B cell (primary cell): Measurements from ENCODE around the gene RAP1GAP2. TPM values are rescaled to one million over a fixed set of nuclear protein-coding genes. Genes with fewer than 3 reads are reported as not detected.

Experiments used
- ATAC-seq: fragments of 200-7000 bp; cut with Tn5 transposase; one replicate; pipeline ENCODE4 v1.10.0; 2021; ENCODE audit warnings: low read depth, mild to moderate bottlenecking, moderate number of reproducible peaks, moderate library complexity
- CTCF ChIA-PET: fragments of 350-600 bp; sonication (Branson Sonifier 250); formaldehyde crosslinking; loops from one replicate; lab custom pipeline; 2021; ENCODE audit warnings: antibody characterized with exemption, inconsistent platforms; lab: Charles Lee
- POLR2A ChIA-PET: fragments of 350-600 bp; sonication (Branson Sonifier 250); formaldehyde crosslinking; loops from one replicate; lab custom pipeline; 2021; ENCODE audit warnings: antibody characterized with exemption; lab: Charles Lee
- DNase-seq: peaks from one replicate; pipeline ENCODE4 v3.0.0; 2013
- H2AFZ ChIP-seq: 2 replicates; pipeline ENCODE4 v1.6.1; 2012; ENCODE audit warnings: mild to moderate bottlenecking, low read depth, low read length; ENCODE audit not compliant: insufficient read depth, poor library complexity, severe bottlenecking
- H3K27ac ChIP-seq, 2 donors: 1 replicate in 1 of 2; 2 replicates in 1 of 2; pipeline ENCODE4 v1.5.1; 2012 to 2013; ENCODE audit warnings: low read length in 2 of 2, mild to moderate bottlenecking in 2 of 2, moderate library complexity in 1 of 2
- H3K27me3 ChIP-seq, 4 experiments: fragments of 200-600 bp in 1 of 4; sonication (generic) in 1 of 4; replicated peaks in 1 of 4; 1 replicate in 2 of 4; 2 replicates in 2 of 4; pipeline versions ENCODE4 v1.6.1 to v1.7.0; 2013 to 2016; ENCODE audit warnings: low read length in 3 of 4, mild to moderate bottlenecking in 2 of 4, mixed read lengths in 1 of 4, moderate library complexity in 1 of 4; ENCODE audit not compliant: insufficient read depth in 4 of 4, control insufficient read depth in 3 of 4; ENCODE audit errors: control extremely low read depth in 1 of 4
- H3K36me3 ChIP-seq, 2 experiments: replicated peaks in 1 of 2; 1 replicate in 1 of 2; 2 replicates in 1 of 2; pipeline versions ENCODE4 v1.6.1 to v1.7.1; 2013; ENCODE audit warnings: low read length in 1 of 2; ENCODE audit not compliant: insufficient read depth in 2 of 2, control insufficient read depth in 1 of 2; ENCODE audit errors: control extremely low read depth in 1 of 2, extremely low read depth in 1 of 2
- H3K4me1 ChIP-seq, 2 donors: fragments of 200-600 bp in 1 of 2; sonication (generic) in 1 of 2; 1 replicate in 1 of 2; 2 replicates in 1 of 2; pipeline versions ENCODE4 v1.5.1 to v1.6.1; 2013 to 2017; ENCODE audit warnings: low read length in 2 of 2; ENCODE audit not compliant: control insufficient read depth in 2 of 2, insufficient read depth in 2 of 2
- H3K4me2 ChIP-seq: replicated peaks from 2 replicates; pipeline ENCODE3; 2012; ENCODE audit warnings: mild to moderate bottlenecking, low read depth, low read length; ENCODE audit not compliant: poor library complexity, severe bottlenecking
- H3K4me3 ChIP-seq, 5 experiments: fragments of 200-600 bp in 1 of 5; sonication (generic) in 1 of 5; 1 replicate in 3 of 5; 2 replicates in 2 of 5; pipeline versions ENCODE4 v1.5.1 to v1.7.0; 2011 to 2016; ENCODE audit warnings: low read length in 4 of 5, mild to moderate bottlenecking in 4 of 5, low read depth in 2 of 5, control low read depth in 1 of 5, moderate library complexity in 1 of 5; ENCODE audit not compliant: insufficient read depth in 1 of 5; ENCODE audit errors: control extremely low read depth in 1 of 5, extremely low read depth in 1 of 5
- H3K79me2 ChIP-seq: fragments of 200-600 bp; sonication (generic); one replicate; pipeline ENCODE4 v1.6.0; 2016; ENCODE audit warnings: low read length; ENCODE audit not compliant: control insufficient read depth, insufficient read depth
- H3K9ac ChIP-seq: fragments of 200-600 bp; sonication (generic); 2 replicates; pipeline ENCODE4 v1.6.1; 2017; ENCODE audit warnings: mild to moderate bottlenecking, low read length, moderate library complexity
- H3K9me3 ChIP-seq, 3 donors: one replicate each; pipeline versions ENCODE4 v1.6.1 to v1.7.1; 2013; ENCODE audit warnings: low read length in 2 of 3; ENCODE audit not compliant: control insufficient read depth in 2 of 3, insufficient read depth in 1 of 3; ENCODE audit errors: control extremely low read depth in 1 of 3
- H4K20me1 ChIP-seq: 2 replicates; pipeline ENCODE4 v1.6.0; 2012; ENCODE audit warnings: mild to moderate bottlenecking, low read length; ENCODE audit not compliant: insufficient read depth, control insufficient read depth, poor library complexity, severe bottlenecking
- H3K27ac Mint-ChIP-seq: one replicate; pipeline ENCODE4 v1.8.0; 2021; ENCODE audit warnings: mixed read lengths
- H3K27me3 Mint-ChIP-seq: one replicate; pipeline ENCODE4 v1.8.0; 2021; ENCODE audit warnings: mixed read lengths
- H3K4me1 Mint-ChIP-seq: one replicate; pipeline ENCODE4 v1.8.0; 2021; ENCODE audit warnings: mixed read lengths
- H3K4me3 Mint-ChIP-seq: one replicate; pipeline ENCODE4 v1.8.0; 2021; ENCODE audit warnings: mixed read lengths
- H3K9me3 Mint-ChIP-seq: one replicate; pipeline ENCODE4 v1.8.0; 2022; ENCODE audit warnings: mixed read lengths; ENCODE audit not compliant: insufficient read depth
- CTCF ChIP-seq: fragments of 200-600 bp; IDR thresholded peaks from one replicate; pipeline ENCODE4 v1.8.0; 2022; ENCODE audit warnings: antibody characterized with exemption, mild to moderate bottlenecking
- EZH2 ChIP-seq: IDR thresholded peaks from 2 replicates; pipeline ENCODE4 v1.6.1; 2012; ENCODE audit warnings: borderline replicate concordance, low read depth, mild to moderate bottlenecking, moderate library complexity, low read length; ENCODE audit not compliant: insufficient read depth, poor library complexity, severe bottlenecking
- WGBS: methylation state at CpG from one replicate; pipeline ENCODE4 v1.1.5; 2013; ENCODE audit warnings: missing lambda C conversion rate; ENCODE audit not compliant: insufficient coverage; 5-methylcytosine and 5-hydroxymethylcytosine counted together
- intact Hi-C: fragments of 100-400 bp; cut with micrococcal nuclease; formaldehyde crosslinking; loops from one replicate; pipeline ENCODE4 v1.10.0; 2022
- polyA plus RNA-seq: library from polyadenylated mRNA; depleted of rRNA; stranded (reverse); fragments of >200 nt; gene quantifications from 2 replicates; pipeline ENCODE4 v1.2.3, GENCODE V29; 2012
- total RNA-seq, 2 donors: library from RNA; stranded (reverse); fragments of 120-200 nt in 1 of 2; gene quantifications; 1 replicate in 1 of 2; 2 replicates in 1 of 2; pipeline versions ENCODE4 v1.2.3 to v1.2.4, GENCODE V29; 2013 to 2022

RAP1GAP2 gene
- total and polyA plus RNA-seq, 2 donors (not counting 1 experiment from before 2014, with no cell fraction given) = 14.9 to 16.4 TPM

GRCh38 chr17:2749784-2750181 is 46.5 kb upstream of the RAP1GAP2 start:
- peaks cover 0 to 4% of the 10 kb centered on the region in 2 donors for H3K4me1 ChIP-seq
- no peak overlapping the region for H3K4me3 Mint-ChIP-seq
- peaks cover 4% of the 10 kb centered on the region for H3K4me1 Mint-ChIP-seq
- ChIA-PET CTCF (no interaction called here), POLR2A (no interaction called here)
- H3K27ac ChIP-seq = no peak overlapping the region
- 2% methylated on average over 34 of the region's 35 CpGs for WGBS
- no peak overlapping the region for H3K4me3 ChIP-seq
- peaks cover 43% of the 10 kb centered on the region for H3K27me3 Mint-ChIP-seq
- H3K9me3 Mint-ChIP-seq = no peaks in the 10 kb centered on the region
- H3K9me3 ChIP-seq = peaks cover 0 to 12% (median 0%) of the 10 kb centered on the region in 3 donors
- H3K9ac ChIP-seq = no peak overlapping the region
- no peaks in the 10 kb centered on the region for H3K79me2 ChIP-seq
- intact Hi-C loops = no loop called here
- H4K20me1 ChIP-seq = no peaks in the 10 kb centered on the region
- peaks cover 0 to 33% (median 16%) of the 10 kb centered on the region in 4 experiments for H3K27me3 ChIP-seq
- H2AFZ ChIP-seq = no peak overlapping the region
- no peak overlapping the region for H3K27ac Mint-ChIP-seq
- peak; percentile 78 for DNase-seq
- TF ChIP-seq EZH2 (no peak), CTCF (no peak)
- no peaks in the 10 kb centered on the region for H3K36me3 ChIP-seq
- ATAC-seq = peak; percentile 95
- H3K4me2 ChIP-seq = peak overlapping the region; percentile 30

GRCh38 chr17:2750721-2751120 is 45.5 kb upstream of the RAP1GAP2 start:
- Histone ChIP-seq H3K9me3 (peaks cover 0 to 12% (median 0%) of the 10 kb centered on the region in 3 donors), H2AFZ (no peak overlapping the region), H3K4me1 (peaks cover 0 to 7% of the 10 kb centered on the region in 2 donors), H3K27ac (no peak overlapping the region), H3K9ac (no peak overlapping the region), H3K4me2 (no peak overlapping the region), H3K79me2 (no peaks in the 10 kb centered on the region), H3K36me3 (no peaks in the 10 kb centered on the region), H4K20me1 (no peaks in the 10 kb centered on the region), H3K27me3 (peaks cover 0 to 38% (median 18%) of the 10 kb centered on the region in 4 experiments), H3K4me3 (no peak overlapping the region)
- DNase-seq (no peak), ATAC-seq (no peak)
- Mint-ChIP-seq H3K9me3 (no peaks in the 10 kb centered on the region), H3K4me1 (peaks cover 4% of the 10 kb centered on the region), H3K27me3 (peaks cover 37% of the 10 kb centered on the region), H3K27ac (no peak overlapping the region), H3K4me3 (no peak overlapping the region)
- intact Hi-C loops = no loop called here
- TF ChIP-seq CTCF (no peak), EZH2 (no peak)
- WGBS = 100% methylated on average over 2 of the region's 2 CpGs
- ChIA-PET CTCF (interaction anchor here (1.1 kb wide), 1 partner anchor 36 kb away, joined by 3 read pairs; no protein-coding TSS in a partner anchor), POLR2A (no interaction called here)
